Measurements from ENCODE around the gene ZNF429.
"Not testable (repeated sequence)": the region's sequence is repeated elsewhere in the genome, so short reads cannot be mapped to it uniquely, and the experiment has no call there.

- TF ChIP-seq MYC (IDR thresholded peaks at IDR 0.05; ENCODE audit: low read depth, low read length); POLR2A (IDR thresholded peaks at IDR 0.05; ENCODE audit: extremely low read depth, insufficient read length); CTCF (IDR thresholded peaks at IDR 0.05; ENCODE audit: low read depth, low read length); MAX (IDR thresholded peaks at IDR 0.05; ENCODE audit: low read depth, low read length): not testable (repeated sequence)
These were observed 7.2 kb downstream of the ZNF429 start for GRCh38 chr19:21512609-21513008.

Data from NB4 (cell line).